ENCODE data around the gene MAGI2. TPM values are rescaled to one million over a fixed set of nuclear protein-coding genes. Genes with fewer than 3 reads are reported as not detected.
"Not testable (repeated sequence)": the region's sequence is repeated elsewhere in the genome, so short reads cannot be mapped to it uniquely, and the experiment has no call there.

Gene MAGI2
- total RNA-seq, 1 experiment from 2014 or later = 6.2 TPM

DNA sequence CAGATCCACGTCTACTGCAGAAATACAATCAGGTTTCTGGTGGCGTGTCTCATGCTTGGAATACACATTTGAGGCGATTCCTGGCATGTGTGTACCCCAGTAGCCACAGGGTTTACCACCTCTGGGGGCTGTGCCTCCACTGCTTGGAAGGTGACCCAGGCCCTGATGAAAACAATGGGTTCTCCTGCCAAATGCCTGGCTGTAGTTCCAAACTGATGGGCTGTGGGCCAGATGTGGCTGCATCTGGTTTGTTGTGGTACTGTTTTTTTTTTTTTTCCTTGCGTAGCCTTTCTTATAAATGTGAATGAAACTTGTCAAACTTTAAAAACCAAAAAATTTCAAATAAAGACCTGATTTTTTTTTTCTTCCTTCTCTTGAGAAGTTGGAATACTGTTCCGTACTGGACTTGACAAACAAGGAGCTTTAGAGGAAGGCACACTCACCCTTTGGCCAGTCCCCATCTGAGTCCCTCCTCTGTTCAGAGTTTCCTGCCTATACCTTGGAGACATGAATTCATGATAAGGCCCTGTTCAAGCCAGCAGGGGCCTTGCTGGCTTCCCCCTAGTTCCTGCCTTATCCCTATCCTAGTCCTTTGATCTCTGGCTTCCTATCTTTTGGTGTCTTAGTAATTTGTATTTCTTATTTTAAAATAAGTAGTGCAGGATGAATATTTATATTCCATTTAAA, 1437.8 kb downstream of the MAGI2 start:
- peaks cover 9% of the 10 kb centered on the region for H3K27me3 ChIP-seq (ENCODE audit: control insufficient read depth, insufficient read depth, low read length)
- no peak overlapping the region for H3K4me3 ChIP-seq (ENCODE audit: insufficient read depth, low read depth, low read length)
- no peak for DNase-seq
- H3K36me3 ChIP-seq (replicated peaks; ENCODE audit: control insufficient read depth, insufficient read depth, low read length) = no peaks in the 10 kb centered on the region

DNA sequence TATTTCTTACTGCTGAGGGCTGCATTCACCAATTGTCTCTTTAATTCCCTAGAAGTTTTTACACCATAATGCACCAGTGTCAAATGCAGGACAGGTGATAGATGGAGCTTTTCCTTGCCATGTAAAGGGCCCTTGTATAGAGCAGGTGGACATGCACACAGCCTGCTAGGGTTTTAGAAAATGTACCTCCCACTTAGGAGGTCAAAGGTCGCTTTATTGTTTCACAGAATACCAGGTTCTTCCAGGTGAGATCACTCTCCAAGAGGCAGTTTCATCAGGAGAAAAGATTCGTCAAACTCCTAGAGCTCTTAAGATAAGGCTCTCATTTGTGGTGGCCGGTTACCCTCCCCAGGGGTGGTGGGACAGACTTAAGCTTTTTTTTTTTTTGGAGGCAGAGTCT, 1439.1 kb downstream of the MAGI2 start:
- no peaks in the 10 kb centered on the region for H3K36me3 ChIP-seq (replicated peaks; ENCODE audit: control insufficient read depth, insufficient read depth, low read length)
- no peak overlapping the region for H3K4me3 ChIP-seq (ENCODE audit: insufficient read depth, low read depth, low read length)
- no peak for DNase-seq
- H3K27me3 ChIP-seq (ENCODE audit: control insufficient read depth, insufficient read depth, low read length) = peaks cover 9% of the 10 kb centered on the region

DNA sequence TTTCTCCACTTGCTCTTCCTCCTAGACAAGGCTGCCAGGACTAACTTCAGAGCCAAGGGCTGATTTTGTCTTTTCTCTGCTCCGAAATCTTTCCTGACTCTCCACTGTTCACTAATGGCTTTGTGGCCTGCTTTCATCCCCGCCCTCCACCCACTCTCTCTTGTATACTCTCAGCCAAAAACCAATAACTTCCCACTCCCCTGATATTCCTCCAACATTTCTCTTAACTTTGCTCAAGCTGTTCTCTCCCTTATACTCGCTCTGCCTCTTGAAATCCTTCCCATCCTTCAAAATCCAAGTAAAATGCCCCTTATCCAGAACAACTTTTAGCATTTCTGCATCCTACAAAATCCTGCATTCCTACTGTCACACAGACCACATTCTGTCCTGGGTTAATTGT, 1440.1 kb downstream of the MAGI2 start:
- DNase-seq = no peak
- Histone ChIP-seq H3K27me3 (ENCODE audit: control insufficient read depth, insufficient read depth, low read length) (peaks cover 2% of the 10 kb centered on the region; the same call in 1 of the 2 replicates), H3K4me3 (ENCODE audit: insufficient read depth, low read depth, low read length) (no peak overlapping the region), H3K36me3 (replicated peaks; ENCODE audit: control insufficient read depth, insufficient read depth, low read length) (no peaks in the 10 kb centered on the region)

DNA sequence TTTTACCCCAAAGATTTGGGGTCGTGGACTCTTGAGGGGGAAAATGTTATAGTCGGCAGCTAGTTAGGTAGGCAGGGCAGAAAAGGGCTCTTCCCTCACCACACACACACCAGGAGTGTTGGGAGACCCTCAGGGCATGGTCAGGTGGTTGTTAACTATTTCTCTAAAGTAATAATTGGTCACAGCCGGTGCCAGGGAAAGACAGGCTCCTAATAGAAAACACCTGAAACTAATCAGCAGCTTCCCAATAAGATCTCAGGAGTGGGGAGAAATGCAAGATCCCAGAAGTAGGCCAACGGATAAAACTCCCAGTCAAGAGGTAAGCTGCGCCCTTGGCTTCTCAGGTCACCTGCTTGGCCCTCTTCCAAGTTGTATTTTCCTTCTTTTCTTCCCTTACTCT, 1441.8 kb downstream of the MAGI2 start:
- Histone ChIP-seq H3K27me3 (ENCODE audit: control insufficient read depth, insufficient read depth, low read length) (no peaks in the 10 kb centered on the region), H3K36me3 (replicated peaks; ENCODE audit: control insufficient read depth, insufficient read depth, low read length) (no peaks in the 10 kb centered on the region), H3K4me3 (ENCODE audit: insufficient read depth, low read depth, low read length) (no peak overlapping the region)
- DNase-seq = no peak

DNA sequence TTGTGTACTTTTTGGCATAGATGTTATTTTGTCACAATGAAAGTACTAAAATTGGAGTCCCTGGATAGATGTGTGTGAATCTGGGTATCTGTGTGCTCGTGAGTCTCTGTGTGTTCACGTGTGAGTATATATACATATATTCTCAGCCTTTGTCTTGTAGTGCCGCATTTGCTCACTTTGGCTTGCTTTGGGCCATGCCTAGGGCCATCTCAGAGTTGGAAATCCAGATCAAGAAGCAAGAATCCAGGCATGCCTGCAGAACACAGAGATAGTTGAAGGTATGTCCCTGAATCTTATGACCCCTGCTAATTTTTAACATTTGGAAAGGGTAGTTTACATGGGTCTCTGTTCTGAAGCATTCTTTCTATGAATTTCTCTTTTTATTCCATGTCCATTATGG, 1446.2 kb downstream of the MAGI2 start:
- H3K36me3 ChIP-seq (replicated peaks; ENCODE audit: control insufficient read depth, insufficient read depth, low read length) = no peaks in the 10 kb centered on the region
- DNase-seq = no peak
- H3K4me3 ChIP-seq (ENCODE audit: insufficient read depth, low read depth, low read length) = no peak overlapping the region
- no peaks in the 10 kb centered on the region for H3K27me3 ChIP-seq (ENCODE audit: control insufficient read depth, insufficient read depth, low read length)

DNA sequence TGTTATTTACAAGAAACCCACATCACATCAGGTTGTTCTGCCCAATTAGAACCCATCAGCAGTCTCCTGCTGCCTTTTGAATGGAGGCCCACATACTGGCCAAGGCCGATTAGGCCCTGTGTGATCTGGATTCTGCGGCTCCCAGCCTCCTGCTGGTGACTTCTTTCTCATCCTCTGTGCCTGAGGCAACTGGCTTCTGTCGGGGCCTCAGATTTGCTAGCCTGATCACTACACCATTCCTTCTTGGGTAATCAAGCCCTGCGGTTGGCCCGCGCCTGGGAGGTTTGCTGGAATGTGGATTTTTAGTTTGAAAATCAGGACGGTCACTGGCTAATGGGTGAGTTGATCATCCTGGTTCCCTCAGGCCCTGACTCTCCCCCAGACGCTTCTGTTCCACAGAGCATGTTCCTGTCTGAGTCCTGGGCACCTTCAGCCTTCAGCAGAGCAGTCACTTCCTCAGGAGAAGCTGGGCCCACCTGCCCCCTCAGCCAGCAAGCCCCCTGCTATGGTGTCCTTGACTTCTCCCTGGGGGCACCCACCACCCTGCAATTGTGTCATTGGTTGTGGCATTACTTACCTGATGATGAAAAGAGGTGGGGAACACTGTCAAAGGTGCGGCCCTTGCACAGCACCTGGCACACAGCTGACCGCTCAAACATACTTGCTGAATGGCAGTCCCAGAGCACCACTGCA, 1447.3 kb downstream of the MAGI2 start:
- DNase-seq = peak; percentile 29
- Histone ChIP-seq H3K4me3 (ENCODE audit: insufficient read depth, low read depth, low read length) (no peak overlapping the region), H3K27me3 (ENCODE audit: control insufficient read depth, insufficient read depth, low read length) (no peaks in the 10 kb centered on the region)

DNA sequence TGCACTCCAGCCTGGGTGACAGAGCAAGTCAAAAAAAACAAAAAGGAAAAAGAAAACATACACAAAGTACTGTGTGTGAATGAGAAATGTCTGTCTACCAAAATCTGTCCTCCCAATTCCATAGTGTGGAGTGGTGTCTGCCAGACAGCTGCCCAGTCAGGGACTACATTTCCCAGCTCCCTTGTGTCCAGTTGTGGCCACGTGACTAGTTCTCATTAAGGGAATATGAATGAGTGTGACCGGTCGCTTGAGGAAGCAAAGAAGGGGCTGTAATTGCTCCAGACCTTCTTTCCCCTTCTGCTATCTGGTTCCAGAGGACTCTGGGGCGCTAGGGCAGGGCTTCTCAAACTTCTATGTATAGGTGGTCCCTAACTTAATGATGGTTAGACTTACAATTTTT, 1450.8 kb downstream of the MAGI2 start:
- H3K36me3 ChIP-seq (replicated peaks; ENCODE audit: control insufficient read depth, insufficient read depth, low read length) = no peaks in the 10 kb centered on the region
- no peak overlapping the region for H3K4me3 ChIP-seq (ENCODE audit: insufficient read depth, low read depth, low read length)
- no peak for DNase-seq
- H3K27me3 ChIP-seq (ENCODE audit: control insufficient read depth, insufficient read depth, low read length) = no peaks in the 10 kb centered on the region

More for the DNA sequence above, 1447.3 kb downstream of the MAGI2 start:
- H3K36me3 ChIP-seq (replicated peaks; ENCODE audit: control insufficient read depth, insufficient read depth, low read length) = no peaks in the 10 kb centered on the region

DNA sequence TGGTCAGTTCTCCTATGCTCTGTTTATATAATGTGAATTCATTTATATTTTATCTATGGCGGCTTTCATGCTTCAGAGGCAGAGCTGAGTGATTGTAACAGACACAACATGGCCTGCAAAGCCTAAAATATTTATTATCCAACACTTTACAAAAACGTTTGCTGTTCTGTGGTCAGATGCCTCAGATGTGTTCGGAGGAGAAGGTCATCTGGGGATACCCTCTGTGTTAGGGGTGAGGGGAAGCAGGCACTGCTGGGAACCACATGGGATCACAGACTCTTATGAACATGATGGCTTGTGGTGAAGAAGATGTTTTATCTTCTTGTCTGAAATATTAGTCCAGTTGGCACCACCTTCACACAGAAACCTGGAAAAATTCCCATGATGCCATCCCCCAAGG, 1451.4 kb downstream of the MAGI2 start:
- Histone ChIP-seq H3K27me3 (ENCODE audit: control insufficient read depth, insufficient read depth, low read length) (no peaks in the 10 kb centered on the region), H3K36me3 (replicated peaks; ENCODE audit: control insufficient read depth, insufficient read depth, low read length) (no peaks in the 10 kb centered on the region), H3K4me3 (ENCODE audit: insufficient read depth, low read depth, low read length) (no peak overlapping the region)
- DNase-seq = no peak

DNA sequence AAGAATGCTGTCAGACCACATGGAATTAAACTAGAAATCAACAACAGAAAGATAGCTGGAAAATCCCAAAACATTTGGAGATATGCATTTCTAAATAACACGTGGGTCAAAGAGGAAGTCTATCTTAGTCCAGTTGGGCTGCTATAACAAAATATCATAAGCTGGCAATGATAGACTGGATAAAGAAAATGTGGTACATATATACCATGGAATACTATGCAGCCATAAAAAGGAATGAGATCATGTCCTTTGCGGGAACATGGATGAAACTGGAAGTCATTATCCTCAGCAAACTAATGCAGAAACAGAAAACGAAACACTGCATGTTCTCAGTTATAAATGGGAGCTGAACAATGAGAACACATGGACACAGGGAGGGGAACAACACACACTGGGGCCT, 1454.3 kb downstream of the MAGI2 start:
- not testable (repeated sequence) for H3K36me3 ChIP-seq (replicated peaks; ENCODE audit: control insufficient read depth, insufficient read depth, low read length); H3K27me3 ChIP-seq (ENCODE audit: control insufficient read depth, insufficient read depth, low read length); DNase-seq; H3K4me3 ChIP-seq (ENCODE audit: insufficient read depth, low read depth, low read length)

DNA sequence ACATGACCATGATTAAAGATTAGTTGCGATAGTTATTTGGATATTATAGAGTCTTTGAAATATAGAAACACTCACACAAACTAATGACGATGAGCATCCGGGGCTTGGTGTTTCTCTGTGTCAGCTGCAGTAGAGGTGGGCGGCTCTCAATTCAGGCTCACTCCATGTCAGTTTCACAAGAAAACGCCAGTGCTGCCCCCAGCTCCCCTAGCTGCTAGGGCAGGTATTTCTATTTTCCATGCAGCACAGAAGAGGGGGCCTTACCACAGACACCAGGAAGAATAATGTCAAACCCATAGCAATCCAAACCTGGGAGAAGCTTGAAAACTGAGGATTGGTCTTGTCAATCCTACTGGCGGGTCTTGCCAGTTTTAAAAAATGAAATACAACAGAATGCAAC, 1457.8 kb downstream of the MAGI2 start:
- Histone ChIP-seq H3K4me3 (ENCODE audit: insufficient read depth, low read depth, low read length) (no peak overlapping the region), H3K36me3 (replicated peaks; ENCODE audit: control insufficient read depth, insufficient read depth, low read length) (no peaks in the 10 kb centered on the region), H3K27me3 (ENCODE audit: control insufficient read depth, insufficient read depth, low read length) (no peaks in the 10 kb centered on the region)
- DNase-seq = peak; percentile 80

DNA sequence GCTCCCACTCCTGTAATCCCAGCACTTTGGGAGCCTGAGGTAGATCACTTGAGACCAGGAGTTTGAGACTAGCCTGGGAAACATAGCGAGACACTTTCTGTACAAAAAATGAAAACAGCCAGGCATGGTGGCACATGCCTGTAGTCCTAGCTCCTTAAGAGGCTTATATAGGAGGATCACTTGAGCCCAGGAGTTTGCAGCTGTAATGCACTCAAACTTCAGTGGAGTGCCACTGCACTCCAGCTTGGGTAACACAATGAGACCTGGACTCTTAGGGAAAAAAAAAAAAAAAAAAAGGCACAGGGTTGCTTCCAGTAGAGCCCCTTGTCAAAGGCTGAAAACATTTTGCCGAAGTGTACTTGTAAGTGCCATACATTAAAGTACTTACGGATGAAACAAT, 1459.6 kb downstream of the MAGI2 start:
- Histone ChIP-seq H3K36me3 (replicated peaks; ENCODE audit: control insufficient read depth, insufficient read depth, low read length) (no peaks in the 10 kb centered on the region), H3K27me3 (ENCODE audit: control insufficient read depth, insufficient read depth, low read length) (no peaks in the 10 kb centered on the region), H3K4me3 (ENCODE audit: insufficient read depth, low read depth, low read length) (no peak overlapping the region)
- no peak for DNase-seq

DNA sequence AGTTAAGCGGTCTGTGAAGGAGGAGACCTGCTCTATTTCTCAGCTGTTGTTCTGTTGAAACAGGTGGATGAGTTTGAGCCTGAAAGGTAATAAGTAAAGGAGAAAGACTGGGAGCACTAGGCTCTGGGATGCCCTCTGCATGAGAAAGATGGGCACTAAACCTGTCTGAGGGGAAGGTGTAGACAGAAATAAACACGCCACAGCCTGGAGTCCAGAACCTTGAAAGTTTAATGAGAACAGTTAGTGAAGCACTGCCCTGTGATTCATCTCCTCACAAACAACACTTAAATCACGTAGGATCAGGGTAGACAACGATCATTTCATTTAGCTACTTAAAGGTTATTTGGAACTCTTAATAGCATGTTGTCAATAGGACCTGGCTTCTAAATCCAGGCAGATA, 1461.8 kb downstream of the MAGI2 start:
- Histone ChIP-seq H3K4me3 (ENCODE audit: insufficient read depth, low read depth, low read length) (no peak overlapping the region), H3K36me3 (replicated peaks; ENCODE audit: control insufficient read depth, insufficient read depth, low read length) (no peaks in the 10 kb centered on the region), H3K27me3 (ENCODE audit: control insufficient read depth, insufficient read depth, low read length) (no peaks in the 10 kb centered on the region)
- DNase-seq = no peak

DNA sequence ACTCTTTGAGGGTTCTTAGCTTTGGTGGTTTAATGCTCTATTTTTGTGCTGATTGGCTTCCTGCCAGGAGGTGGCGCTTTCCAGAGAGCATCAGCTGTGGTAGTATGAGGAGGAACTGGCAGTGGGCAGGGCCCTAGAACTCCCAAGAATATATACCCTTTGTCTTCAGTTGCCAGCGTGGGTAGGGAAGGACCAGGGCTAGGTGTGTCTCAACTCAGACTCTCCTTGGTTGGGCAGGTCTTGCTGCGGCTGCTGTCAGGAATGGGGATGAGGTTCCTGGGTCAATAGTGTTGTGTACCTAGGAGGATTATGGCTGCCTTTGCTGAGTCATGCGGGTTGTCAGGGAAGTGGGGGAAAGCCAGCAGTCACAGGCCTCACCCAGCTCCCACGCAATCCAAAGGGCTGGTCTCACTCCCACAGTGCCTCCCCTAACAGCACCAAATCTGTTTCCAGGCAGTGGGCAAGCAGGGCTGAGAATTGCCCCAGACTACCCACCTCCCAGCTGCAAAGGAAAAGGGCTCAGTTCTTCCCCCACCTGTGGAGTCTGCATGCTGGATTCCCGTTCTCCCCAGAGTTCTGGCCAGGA, 1463.4 kb downstream of the MAGI2 start:
- DNase-seq = no peak
- H3K4me3 ChIP-seq (ENCODE audit: insufficient read depth, low read depth, low read length) = no peak overlapping the region
- no peaks in the 10 kb centered on the region for H3K36me3 ChIP-seq (replicated peaks; ENCODE audit: control insufficient read depth, insufficient read depth, low read length)
- no peaks in the 10 kb centered on the region for H3K27me3 ChIP-seq (ENCODE audit: control insufficient read depth, insufficient read depth, low read length)

DNA sequence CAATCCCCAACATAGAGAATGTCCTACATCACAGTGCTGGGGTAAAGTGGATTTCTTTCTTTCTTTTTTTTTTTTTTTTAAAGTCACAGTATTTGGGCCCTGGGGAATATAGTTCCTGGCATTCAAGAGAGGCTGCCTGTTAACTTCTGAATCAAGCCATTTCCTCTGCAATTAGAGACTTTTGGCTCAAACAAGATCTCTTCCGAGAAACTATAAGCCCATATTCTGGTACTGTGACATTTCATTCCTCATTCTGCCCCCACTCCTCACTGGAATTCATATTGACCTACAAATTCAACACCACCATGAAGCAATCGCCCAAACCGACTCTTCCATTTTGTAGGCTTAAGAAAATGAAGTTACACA, 1467.5 kb downstream of the MAGI2 start:
- DNase-seq = no peak
- H3K27me3 ChIP-seq (ENCODE audit: control insufficient read depth, insufficient read depth, low read length) = no peaks in the 10 kb centered on the region
- H3K36me3 ChIP-seq (replicated peaks; ENCODE audit: control insufficient read depth, insufficient read depth, low read length) = no peaks in the 10 kb centered on the region
- H3K4me3 ChIP-seq (ENCODE audit: insufficient read depth, low read depth, low read length) = no peak overlapping the region

DNA sequence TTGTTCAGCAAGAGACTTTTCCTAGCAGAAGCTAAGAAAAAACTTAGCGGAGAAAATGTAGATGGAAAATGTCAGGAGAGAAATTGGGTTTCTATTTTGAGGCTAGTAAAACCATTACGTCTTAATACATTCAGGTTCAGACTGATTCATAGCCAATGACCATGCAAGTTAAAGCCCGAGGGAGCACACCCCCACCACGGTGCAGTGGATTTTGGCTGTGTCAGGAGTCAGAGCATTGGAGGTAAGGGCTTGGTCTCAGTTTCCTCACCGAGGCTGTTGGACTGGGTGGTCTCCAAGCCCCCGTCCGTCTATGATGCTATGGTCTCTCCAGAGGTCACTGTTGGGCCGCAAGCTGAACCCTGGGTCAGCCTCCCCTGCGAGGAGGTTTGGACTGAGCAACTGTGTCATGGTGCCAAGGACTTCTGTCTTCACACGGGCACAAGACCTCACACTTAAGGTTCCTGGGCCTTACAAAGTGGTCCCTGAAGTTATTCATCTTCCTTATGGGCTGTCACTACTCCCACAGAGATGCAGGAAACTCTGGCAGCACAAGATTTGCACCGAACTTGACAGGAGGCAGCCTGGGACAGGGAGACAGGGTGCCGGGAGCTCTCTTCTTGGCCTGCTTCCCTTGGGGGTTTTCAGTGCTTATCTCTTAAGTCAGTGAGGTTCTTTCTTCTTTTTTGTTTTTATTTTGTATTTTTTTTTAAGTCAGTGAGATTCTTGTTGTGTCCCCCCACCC, 1468.1 kb downstream of the MAGI2 start:
- no peak overlapping the region for H3K4me3 ChIP-seq (ENCODE audit: insufficient read depth, low read depth, low read length)

More for the DNA sequence above, 1468.1 kb downstream of the MAGI2 start:
- H3K36me3 ChIP-seq (replicated peaks; ENCODE audit: control insufficient read depth, insufficient read depth, low read length) = no peaks in the 10 kb centered on the region
- H3K27me3 ChIP-seq (ENCODE audit: control insufficient read depth, insufficient read depth, low read length) = no peaks in the 10 kb centered on the region
- no peak for DNase-seq
